Measurements from ENCODE around the gene IL32. TPM values are rescaled to one million over a fixed set of nuclear protein-coding genes. Genes with fewer than 3 reads are reported as not detected.

The IL32 gene
- total and polyA plus RNA-seq, 4 donors = 18.2 to 137 (median 50.9) TPM

GRCh38 chr16:3112881-3113574 lies 47.6 kb downstream of the IL32 start:
- no peaks in the 10 kb centered on the region for H3K27me3 ChIP-seq (ENCODE audit: control insufficient read depth in 1 of 2, insufficient read depth in 2 of 2, low read length in 1 of 2)
- peak overlapping the region; percentile 79 to 86 for H3K4me3 ChIP-seq (ENCODE audit: low read length in 2 of 2)
- 2 to 4% methylated on average over 19 of the region's 19 CpGs for WGBS, 2 donors
- no peaks in the 10 kb centered on the region for H3K36me3 ChIP-seq (ENCODE audit: control insufficient read depth in 1 of 2, insufficient read depth in 2 of 2, low read length in 1 of 2)
- ATAC-seq (ENCODE audit: low FRiP score) (no peak), DNase-seq (no peak)
- intact Hi-C loops (cut with DNase I) = loop anchor here in 1 of 2 donors (2.0 kb wide), 1 partner anchor 48 kb away; the partner anchor contains the start of gene IL32
- no peaks in the 10 kb centered on the region for H3K4me1 ChIP-seq (ENCODE audit: control insufficient read depth in 1 of 2, insufficient read depth in 2 of 2, low read length in 2 of 2)
- no peak overlapping the region for H3K27ac ChIP-seq (ENCODE audit: low read depth in 1 of 2, low read length in 2 of 2)
- H3K9me3 ChIP-seq (ENCODE audit: control insufficient read depth, low read length) = no peaks in the 10 kb centered on the region

DNA sequence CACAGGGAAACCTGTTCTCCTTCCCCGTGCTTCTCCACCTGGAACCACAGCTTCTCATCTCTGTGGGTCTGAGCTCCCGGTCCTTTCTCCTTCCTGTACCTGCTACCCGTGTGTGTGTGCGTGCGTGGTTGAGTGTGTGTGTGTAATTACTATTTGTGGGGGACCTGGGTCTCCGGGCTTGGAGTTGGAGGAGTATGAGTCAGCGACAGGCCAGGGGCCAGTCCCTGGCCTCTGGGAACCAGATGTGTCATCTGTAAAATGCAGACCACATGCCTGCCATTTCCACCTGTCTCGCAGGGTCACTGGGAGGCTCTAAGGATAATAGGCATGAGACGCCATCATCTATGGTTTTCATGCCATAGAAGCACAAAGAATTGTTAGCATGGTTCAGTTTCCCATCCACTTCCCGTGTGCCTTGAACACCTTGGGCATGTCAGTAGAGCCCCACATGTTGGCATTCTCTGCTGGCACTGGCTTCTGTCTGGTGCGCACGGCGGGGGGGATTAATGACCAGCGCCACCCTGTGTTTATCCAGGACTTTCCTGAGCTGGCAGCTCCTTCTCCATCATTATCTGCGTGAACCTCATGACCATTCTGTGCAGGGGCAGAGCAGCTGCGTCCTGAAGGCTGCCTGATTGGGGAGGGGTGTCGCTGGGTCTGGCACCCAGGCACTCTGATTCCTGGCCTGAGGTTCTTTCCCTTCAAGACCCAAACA lies 48.5 kb downstream of the IL32 start:
- intact Hi-C loops (cut with DNase I) = loop anchor here in 1 of 2 donors (2.0 kb wide), 1 partner anchor 49 kb away; the partner anchor contains the start of gene IL32
- H3K27ac ChIP-seq (ENCODE audit: low read depth in 1 of 2, low read length in 2 of 2) = no peak overlapping the region

DNA sequence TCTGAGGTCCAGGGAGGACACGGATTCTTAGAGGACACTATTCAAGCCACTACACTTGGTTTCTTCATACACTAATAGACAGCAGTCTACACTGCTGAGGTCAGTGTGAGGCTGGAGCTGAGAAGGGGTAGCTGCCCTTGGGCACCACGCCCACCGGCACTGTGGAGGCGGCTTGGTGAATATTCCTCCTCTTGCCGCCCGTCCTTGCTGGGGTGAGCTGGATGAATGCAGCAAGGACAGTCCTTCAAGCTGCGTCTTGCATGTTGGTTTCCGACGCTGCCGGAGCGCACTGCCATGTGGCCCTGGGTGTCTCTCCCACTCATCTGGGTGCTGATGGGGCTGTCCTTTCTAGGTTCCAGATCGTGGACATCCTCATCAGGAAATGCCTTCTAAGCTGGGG lies 49.6 kb downstream of the IL32 start:
- intact Hi-C loops (cut with DNase I) = no loop called here
- H3K9me3 ChIP-seq (ENCODE audit: control insufficient read depth, low read length) = no peaks in the 10 kb centered on the region
- DNase-seq (no peak), ATAC-seq (ENCODE audit: low FRiP score) (no peak)
- H3K4me3 ChIP-seq (ENCODE audit: low read length in 2 of 2) = no peak overlapping the region
- H3K4me1 ChIP-seq (ENCODE audit: control insufficient read depth in 1 of 2, insufficient read depth in 2 of 2, low read length in 2 of 2) = no peaks in the 10 kb centered on the region
- 91 to 92% methylated on average over 12 of the region's 12 CpGs for whole genome bisulfite sequencing, 2 donors
- peaks cover 0 to 3% of the 10 kb centered on the region in 2 donors for H3K36me3 ChIP-seq (ENCODE audit: control insufficient read depth in 1 of 2, insufficient read depth in 2 of 2, low read length in 1 of 2)
- no peak overlapping the region for H3K27ac ChIP-seq (ENCODE audit: low read depth in 1 of 2, low read length in 2 of 2)
- no peaks in the 10 kb centered on the region for H3K27me3 ChIP-seq (ENCODE audit: control insufficient read depth in 1 of 2, insufficient read depth in 2 of 2, low read length in 1 of 2)

More for the DNA sequence above, 48.5 kb downstream of the IL32 start:
- no peak for DNase-seq
- H3K9me3 ChIP-seq (ENCODE audit: control insufficient read depth, low read length) = no peaks in the 10 kb centered on the region
- ATAC-seq (ENCODE audit: low FRiP score) = no peak
- H3K27me3 ChIP-seq (ENCODE audit: control insufficient read depth in 1 of 2, insufficient read depth in 2 of 2, low read length in 1 of 2) = no peaks in the 10 kb centered on the region
- WGBS, 2 donors = 52 to 54% methylated on average over 17 of the region's 17 CpGs
- H3K36me3 ChIP-seq (ENCODE audit: control insufficient read depth in 1 of 2, insufficient read depth in 2 of 2, low read length in 1 of 2) = no peaks in the 10 kb centered on the region
- no peaks in the 10 kb centered on the region for H3K4me1 ChIP-seq (ENCODE audit: control insufficient read depth in 1 of 2, insufficient read depth in 2 of 2, low read length in 2 of 2)
- H3K4me3 ChIP-seq (ENCODE audit: low read length in 2 of 2) = no peak overlapping the region

DNA sequence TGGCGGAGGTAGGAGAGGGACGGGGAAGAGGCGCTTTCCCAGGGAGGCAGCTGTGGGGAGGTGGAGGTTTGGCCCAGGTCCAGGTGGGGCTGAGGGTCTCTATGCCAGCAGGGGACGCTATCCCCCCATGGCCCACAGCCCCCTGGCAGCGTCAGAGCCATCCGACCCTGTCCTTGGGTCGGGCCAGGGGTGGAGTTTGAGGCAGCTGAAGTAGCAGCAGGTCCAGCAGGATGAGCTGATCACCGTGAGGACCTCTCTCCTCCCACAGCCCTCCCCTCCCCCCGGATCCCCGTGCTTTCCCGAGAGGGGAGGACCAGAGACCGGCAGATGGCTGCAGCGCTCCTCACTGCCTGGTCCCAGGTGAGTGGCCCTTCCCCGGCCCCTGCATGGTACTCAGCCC lies 50.1 kb downstream of the IL32 start:
- Histone ChIP-seq H3K9me3 (ENCODE audit: control insufficient read depth, low read length) (no peaks in the 10 kb centered on the region), H3K4me1 (ENCODE audit: control insufficient read depth in 1 of 2, insufficient read depth in 2 of 2, low read length in 2 of 2) (no peaks in the 10 kb centered on the region), H3K27ac (ENCODE audit: low read depth in 1 of 2, low read length in 2 of 2) (no peak overlapping the region), H3K27me3 (ENCODE audit: control insufficient read depth in 1 of 2, insufficient read depth in 2 of 2, low read length in 1 of 2) (no peaks in the 10 kb centered on the region), H3K4me3 (ENCODE audit: low read length in 2 of 2) (no peak overlapping the region), H3K36me3 (ENCODE audit: control insufficient read depth in 1 of 2, insufficient read depth in 2 of 2, low read length in 1 of 2) (peaks cover under 1 to 3% of the 10 kb centered on the region in 2 donors)
- WGBS, 2 donors = 73 to 77% methylated on average over 12 to 14 of the region's 14 CpGs
- ATAC-seq (ENCODE audit: low FRiP score) = no peak
- DNase-seq = no peak
- intact Hi-C loops (cut with DNase I) = no loop called here

- DNase-seq (no peak), ATAC-seq (ENCODE audit: low FRiP score) (no peak)
- H3K4me1 ChIP-seq (ENCODE audit: control insufficient read depth in 1 of 2, insufficient read depth in 2 of 2, low read length in 2 of 2) = no peaks in the 10 kb centered on the region
- WGBS, 2 donors = 80 to 83% methylated on average over 16 of the region's 16 CpGs
- intact Hi-C loops (cut with DNase I) = no loop called here
- H3K4me3 ChIP-seq (ENCODE audit: low read length in 2 of 2) = no peak overlapping the region
- H3K27ac ChIP-seq (ENCODE audit: low read depth in 1 of 2, low read length in 2 of 2) = no peak overlapping the region
- H3K27me3 ChIP-seq (ENCODE audit: control insufficient read depth in 1 of 2, insufficient read depth in 2 of 2, low read length in 1 of 2) = no peaks in the 10 kb centered on the region
- H3K9me3 ChIP-seq (ENCODE audit: control insufficient read depth, low read length) = no peaks in the 10 kb centered on the region
- peaks cover 2 to 3% of the 10 kb centered on the region in 2 donors for H3K36me3 ChIP-seq (ENCODE audit: control insufficient read depth in 1 of 2, insufficient read depth in 2 of 2, low read length in 1 of 2)
Measured at GRCh38 chr16:3118204-3118790, 52.9 kb downstream of the IL32 start.

DNA sequence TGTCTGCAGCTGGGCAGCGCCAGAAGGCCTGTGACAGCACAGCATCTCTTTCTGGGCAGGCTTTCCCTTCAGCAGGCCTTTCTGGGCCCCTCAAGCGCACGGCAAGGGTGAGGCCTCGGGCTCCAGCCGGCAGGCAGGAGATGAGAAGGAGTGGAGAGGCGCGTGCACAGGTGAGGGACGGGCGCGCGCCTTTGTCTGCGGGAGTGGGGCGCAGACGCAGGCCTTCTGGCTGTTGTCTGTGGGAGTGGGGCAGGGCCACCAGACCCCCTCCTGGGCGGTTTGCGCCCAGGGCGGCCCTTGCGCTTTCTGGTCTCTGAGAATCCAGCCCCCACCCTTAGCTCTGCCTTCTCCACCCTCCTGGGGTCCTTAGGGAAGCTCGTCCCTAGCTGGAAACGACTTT lies 53.4 kb downstream of the IL32 start:
- intact Hi-C loops (cut with DNase I) = no loop called here
- Histone ChIP-seq H3K36me3 (ENCODE audit: control insufficient read depth in 1 of 2, insufficient read depth in 2 of 2, low read length in 1 of 2) (peaks cover 2 to 3% of the 10 kb centered on the region in 2 donors), H3K4me3 (ENCODE audit: low read length in 2 of 2) (no peak overlapping the region), H3K27ac (ENCODE audit: low read depth in 1 of 2, low read length in 2 of 2) (no peak overlapping the region), H3K4me1 (ENCODE audit: control insufficient read depth in 1 of 2, insufficient read depth in 2 of 2, low read length in 2 of 2) (no peaks in the 10 kb centered on the region), H3K9me3 (ENCODE audit: control insufficient read depth, low read length) (no peaks in the 10 kb centered on the region), H3K27me3 (ENCODE audit: control insufficient read depth in 1 of 2, insufficient read depth in 2 of 2, low read length in 1 of 2) (no peaks in the 10 kb centered on the region)
- DNase-seq (no peak), ATAC-seq (ENCODE audit: low FRiP score) (no peak)
- 92 to 94% methylated on average over 20 of the region's 20 CpGs for WGBS, 2 donors

Other genes starting within 250 kb of the IL32 start
- not detected for gene PRSS21, start 248.4 kb upstream of the IL32 start, total RNA-seq
- not detected for gene PRSS21, start 248.4 kb upstream of the IL32 start, polyA plus RNA-seq
- gene ZG16B, start 235.3 kb upstream of the IL32 start, total RNA-seq = under 1 TPM in 1 of 2 donors, not detected in 1; 0.48 TPM
- gene ZG16B, start 235.3 kb upstream of the IL32 start, polyA plus RNA-seq = 1 to 10 TPM in 1 of 2 donors, not detected in 1; 4.8 TPM
- gene PRSS22, start 207.5 kb upstream of the IL32 start, total RNA-seq = not detected
- gene PRSS22, start 207.5 kb upstream of the IL32 start, polyA plus RNA-seq = 1 to 10 TPM in 1 of 2 donors, under 1 TPM in 1; 0.31 to 1.5 TPM
- 10 to 100 TPM; 11.5 to 14.6 TPM for gene FLYWCH2, start 182.4 kb upstream of the IL32 start, total RNA-seq
- gene FLYWCH2, start 182.4 kb upstream of the IL32 start, polyA plus RNA-seq = 10 to 100 TPM; 18.8 to 32.6 TPM
- 10 to 100 TPM; 40.6 to 72.4 TPM for gene FLYWCH1, start 153.7 kb upstream of the IL32 start, total RNA-seq
- 100 to 1,000 TPM in 1 of 2 donors, 10 to 100 TPM in 1; 24.2 to 103 TPM for gene FLYWCH1, start 153.7 kb upstream of the IL32 start, polyA plus RNA-seq
- not detected for gene KREMEN2, start 101.4 kb upstream of the IL32 start, total RNA-seq
- gene KREMEN2, start 101.4 kb upstream of the IL32 start, polyA plus RNA-seq = not detected
- gene PAQR4, start 96.3 kb upstream of the IL32 start, total RNA-seq = 1 to 10 TPM; 4.0 to 5.7 TPM
- gene PAQR4, start 96.3 kb upstream of the IL32 start, polyA plus RNA-seq = 1 to 10 TPM; 1.5 to 2.6 TPM
- 1 to 10 TPM; 1.5 to 2.4 TPM for gene PKMYT1, start 85.2 kb upstream of the IL32 start, total RNA-seq
- 1 to 10 TPM; 1.1 to 2.4 TPM for gene PKMYT1, start 85.2 kb upstream of the IL32 start, polyA plus RNA-seq
- gene CLDN9, start 52.7 kb upstream of the IL32 start, total RNA-seq = under 1 TPM in 1 of 2 donors, not detected in 1; 0.18 TPM
- gene CLDN9, start 52.7 kb upstream of the IL32 start, polyA plus RNA-seq = under 1 TPM in 1 of 2 donors, not detected in 1; 0.20 TPM
- not detected for gene CLDN6, start 47.5 kb upstream of the IL32 start, total RNA-seq
- not detected for gene CLDN6, start 47.5 kb upstream of the IL32 start, polyA plus RNA-seq
- 100 to 1,000 TPM in 1 of 2 donors, 10 to 100 TPM in 1; 60.4 to 271 TPM for gene TNFRSF12A, start 45.3 kb upstream of the IL32 start, total RNA-seq
- gene TNFRSF12A, start 45.3 kb upstream of the IL32 start, polyA plus RNA-seq = 100 to 1,000 TPM in 1 of 2 donors, 10 to 100 TPM in 1; 84.9 to 107 TPM
- 10 to 100 TPM; 88.5 to 99.7 TPM for gene HCFC1R1, start 41.7 kb upstream of the IL32 start, total RNA-seq
- gene HCFC1R1, start 41.7 kb upstream of the IL32 start, polyA plus RNA-seq = 100 to 1,000 TPM; 299 to 303 TPM
- 10 to 100 TPM; 18.9 to 29.8 TPM for gene THOC6, start 41.6 kb upstream of the IL32 start, total RNA-seq
- gene THOC6, start 41.6 kb upstream of the IL32 start, polyA plus RNA-seq = 10 to 100 TPM; 18.5 to 60.6 TPM
- gene BICDL2, start 28.7 kb upstream of the IL32 start, total RNA-seq = under 1 TPM; 0.10 to 0.18 TPM
- gene BICDL2, start 28.7 kb upstream of the IL32 start, polyA plus RNA-seq = 1 to 10 TPM in 1 of 2 donors, under 1 TPM in 1; 0.05 to 3.6 TPM
- 10 to 100 TPM in 1 of 2 donors, 1 to 10 TPM in 1; 3.2 to 11.4 TPM for gene MMP25, start 19.1 kb upstream of the IL32 start, total RNA-seq
- gene MMP25, start 19.1 kb upstream of the IL32 start, polyA plus RNA-seq = under 1 TPM; 0.36 to 0.75 TPM
- gene ZSCAN10, start 33.7 kb downstream of the IL32 start, total RNA-seq = not detected
- not detected for gene ZSCAN10, start 33.7 kb downstream of the IL32 start, polyA plus RNA-seq
- gene ZNF205, start 46.9 kb downstream of the IL32 start, total RNA-seq = 10 to 100 TPM in 1 of 2 donors, 1 to 10 TPM in 1; 7.1 to 10.0 TPM
- 10 to 100 TPM in 1 of 2 donors, 1 to 10 TPM in 1; 8.9 to 36.6 TPM for gene ZNF205, start 46.9 kb downstream of the IL32 start, polyA plus RNA-seq
- 1 to 10 TPM; 8.0 to 8.6 TPM for gene ZNF213, start 69.4 kb downstream of the IL32 start, total RNA-seq
- 1 to 10 TPM; 2.3 to 5.6 TPM for gene ZNF213, start 69.4 kb downstream of the IL32 start, polyA plus RNA-seq
- not detected for gene OR1F1, start 122.6 kb downstream of the IL32 start, total RNA-seq
- gene OR1F1, start 122.6 kb downstream of the IL32 start, polyA plus RNA-seq = not detected
- 1 to 10 TPM; 7.4 to 8.1 TPM for gene ZNF200, start 169.5 kb downstream of the IL32 start, total RNA-seq
- 1 to 10 TPM; 4.0 to 4.5 TPM for gene ZNF200, start 169.5 kb downstream of the IL32 start, polyA plus RNA-seq
- gene MEFV, start 191.0 kb downstream of the IL32 start, total RNA-seq = 1 to 10 TPM; 2.9 to 4.5 TPM
- gene MEFV, start 191.0 kb downstream of the IL32 start, polyA plus RNA-seq = 1 to 10 TPM in 1 of 2 donors, under 1 TPM in 1; 0.20 to 1.6 TPM
- 10 to 100 TPM; 26.2 to 27.4 TPM for gene ZNF263, start 217.9 kb downstream of the IL32 start, total RNA-seq
- gene ZNF263, start 217.9 kb downstream of the IL32 start, polyA plus RNA-seq = 10 to 100 TPM in 1 of 2 donors, 1 to 10 TPM in 1; 8.3 to 17.2 TPM
- 1 to 10 TPM; 9.0 to 9.8 TPM for gene TIGD7, start 239.8 kb downstream of the IL32 start, total RNA-seq
- 1 to 10 TPM; 2.6 to 4.6 TPM for gene TIGD7, start 239.8 kb downstream of the IL32 start, polyA plus RNA-seq
- gene ZNF75A, start 239.9 kb downstream of the IL32 start, total RNA-seq = 10 to 100 TPM; 26.9 to 28.1 TPM
- gene ZNF75A, start 239.9 kb downstream of the IL32 start, polyA plus RNA-seq = 10 to 100 TPM in 1 of 2 donors, 1 to 10 TPM in 1; 6.1 to 17.3 TPM